HCT116 (cell line): Measurements from ENCODE around the gene URM1. TPM values are rescaled to one million over a fixed set of nuclear protein-coding genes. Genes with fewer than 3 reads are reported as not detected.

Source experiments
- ATAC-seq: fragments of 200-7000 bp; cut with Tn5 transposase; 2 replicates; pipeline ENCODE4 v1.9.1; 2020; ENCODE audit warnings: mild to moderate bottlenecking, moderate library complexity
- BruUV-seq: library from RNA; stranded (reverse); fragments of 400-500 nt; replicated peaks from 2 replicates; lab custom pipeline; 2021; lab: Mats Ljungman, UMichigan
- CTCF ChIA-PET: fragments of 300-600 bp; sonication (Branson Sonifier 250); formaldehyde crosslinking; loops from one replicate; lab custom pipeline; 2021; ENCODE audit warnings: antibody characterized with exemption; lab: Charles Lee
- POLR2A ChIA-PET: fragments of 300-600, 350-600 bp; sonication (Branson Sonifier 250); formaldehyde crosslinking; loops from one replicate; lab custom pipeline; 2021; ENCODE audit warnings: antibody characterized with exemption; lab: Charles Lee
- RAD21 ChIA-PET, 2 experiments: fragments of 300-600 bp; sonication (Branson Sonifier 250); formaldehyde crosslinking; loops; one replicate each; lab custom pipeline; 2023; ENCODE audit warnings: low total read pairs in 2 of 2; ENCODE audit not compliant: uncharacterized antibody in 2 of 2, unreplicated experiment in 2 of 2, low non-redundant PET in 1 of 2; lab: Charles Lee
- DNase-seq: peaks from one replicate; pipeline ENCODE4 v3.0.0-alpha.2; 2010; ENCODE audit warnings: low read depth, low spot score
- H2AFZ ChIP-seq: fragments of 200-600 bp; shearing (Covaris generic), sonication (generic); 2 replicates; pipeline ENCODE4 v1.6.1; 2017; ENCODE audit warnings: low read depth, mixed run types, mixed read lengths, antibody characterized with exemption, low read length; ENCODE audit not compliant: poor library complexity, severe bottlenecking
- H3K27ac ChIP-seq: 2 replicates; pipeline ENCODE4 v1.5.1; 2012; ENCODE audit warnings: low read depth, low read length
- H3K27me3 ChIP-seq: fragments of 200-600 bp; sonication (generic); 2 replicates; pipeline ENCODE4 v1.6.1; 2016; ENCODE audit warnings: mixed run types, low read length, mixed read lengths; ENCODE audit not compliant: insufficient read depth
- H3K36me3 ChIP-seq, 2 experiments: fragments of 200-500 bp in 1 of 2; fragments of 200-600 bp in 1 of 2; sonication (Bioruptor generic) in 1 of 2; sonication (generic) in 1 of 2; 2 replicates each; pipeline versions ENCODE4 v1.5.1 to v1.6.1; 2014 to 2016; ENCODE audit warnings: low read length in 2 of 2, inconsistent platforms in 1 of 2, mixed read lengths in 1 of 2, mixed run types in 1 of 2; ENCODE audit not compliant: insufficient read depth in 2 of 2, control insufficient read depth in 1 of 2
- H3K4me1 ChIP-seq, 2 experiments: fragments of 200-600 bp in 1 of 2; sonication (generic) in 1 of 2; 2 replicates each; pipeline versions ENCODE4 v1.5.1 to v1.6.1; 2012 to 2017; ENCODE audit warnings: low read length in 2 of 2, inconsistent platforms in 1 of 2, mild to moderate bottlenecking in 1 of 2, mixed read lengths in 1 of 2, mixed run types in 1 of 2, moderate library complexity in 1 of 2; ENCODE audit not compliant: insufficient read depth in 2 of 2, control insufficient read depth in 1 of 2
- H3K4me2 ChIP-seq: fragments of 200-600 bp; sonication (generic); 2 replicates; pipeline ENCODE4 v1.6.1; 2017; ENCODE audit warnings: mixed run types, low read length, mixed read lengths
- H3K4me3 ChIP-seq, 2 experiments: fragments of 200-600 bp in 1 of 2; sonication (generic) in 1 of 2; replicated peaks in 1 of 2; 2 replicates each; pipeline ENCODE4 v1.5.1; 2011 to 2016; ENCODE audit warnings: low read length in 2 of 2, control low read depth in 1 of 2, low read depth in 1 of 2, mild to moderate bottlenecking in 1 of 2, mixed read lengths in 1 of 2, mixed run types in 1 of 2
- H3K79me2 ChIP-seq: fragments of 200-600 bp; sonication (generic); 2 replicates; pipeline ENCODE4 v1.6.1; 2017; ENCODE audit warnings: mild to moderate bottlenecking, mixed run types, low read length, moderate library complexity, mixed read lengths; ENCODE audit not compliant: insufficient read depth
- H3K9ac ChIP-seq: fragments of 200-600 bp; sonication (generic); 2 replicates; pipeline ENCODE4 v1.6.1; 2016; ENCODE audit warnings: low read length, mixed read lengths
- H3K9me2 ChIP-seq: fragments of 200-600 bp; sonication (generic), shearing (Covaris generic); 2 replicates; pipeline ENCODE4 v1.6.1; 2017; ENCODE audit warnings: mixed run types, mild to moderate bottlenecking, moderate library complexity; ENCODE audit not compliant: insufficient read depth
- H3K9me3 ChIP-seq, 2 experiments: fragments of 200-500 bp in 1 of 2; fragments of 200-600 bp in 1 of 2; sonication (Bioruptor generic) in 1 of 2; sonication (generic) in 1 of 2; 2 replicates each; pipeline ENCODE4 v1.6.1; 2014 to 2017; ENCODE audit warnings: low read length in 2 of 2, mixed read lengths in 2 of 2, inconsistent platforms in 1 of 2, low read depth in 1 of 2, mild to moderate bottlenecking in 1 of 2, mixed run types in 1 of 2, moderate library complexity in 1 of 2; ENCODE audit not compliant: control insufficient read depth in 1 of 2, insufficient read depth in 1 of 2
- H4K20me1 ChIP-seq: fragments of 200-600 bp; sonication (generic), shearing (Covaris generic); 2 replicates; pipeline ENCODE4 v1.6.1; 2017; ENCODE audit warnings: mixed run types, mild to moderate bottlenecking, moderate library complexity; ENCODE audit not compliant: insufficient read depth
- EGR1 ChIP-seq: IDR thresholded peaks from 2 replicates; pipeline ENCODE4 v1.6.1; 2012; ENCODE audit warnings: low read depth
- ELF1 ChIP-seq: IDR thresholded peaks from 2 replicates; pipeline ENCODE4 v1.6.1; 2012; ENCODE audit warnings: low read depth, borderline replicate concordance
- EZH2 ChIP-seq: fragments of 200-600 bp; sonication (generic); IDR thresholded peaks from 2 replicates; pipeline ENCODE4 v1.6.1; 2017; ENCODE audit warnings: antibody characterized with exemption, mixed run types
- EZH2phosphoT487 ChIP-seq: fragments of 200-600 bp; IDR thresholded peaks from 2 replicates; pipeline ENCODE4 v1.6.1; 2018; ENCODE audit warnings: antibody characterized with exemption, borderline replicate concordance
- FOSL1 ChIP-seq: IDR thresholded peaks from 2 replicates; pipeline ENCODE4 v1.6.1; 2012; ENCODE audit warnings: low read depth
- POLR2A ChIP-seq: IDR thresholded peaks from 2 replicates; pipeline ENCODE4 v1.7.0; 2011; ENCODE audit warnings: borderline replicate concordance; ENCODE audit not compliant: insufficient read depth, insufficient read length; ENCODE audit errors: extremely low read depth
- POLR2AphosphoS5 ChIP-seq: IDR thresholded peaks from 2 replicates; pipeline ENCODE4 v1.6.1; 2011; ENCODE audit warnings: mild to moderate bottlenecking, low read depth, low read length, moderate library complexity
- SIN3A ChIP-seq: IDR thresholded peaks from 2 replicates; pipeline ENCODE4 v1.6.1; 2012; ENCODE audit warnings: low read depth
- SP1 ChIP-seq: IDR thresholded peaks from 2 replicates; pipeline ENCODE4 v1.6.1; 2012; ENCODE audit warnings: low read depth
- TCF7L2 ChIP-seq: IDR thresholded peaks from 2 replicates; pipeline ENCODE4 v1.7.0; 2011; ENCODE audit warnings: borderline replicate concordance, inconsistent platforms; ENCODE audit not compliant: insufficient read depth, insufficient read length; ENCODE audit errors: extremely low read depth
- YY1 ChIP-seq: IDR thresholded peaks from 2 replicates; pipeline ENCODE4 v1.6.1; 2011; ENCODE audit warnings: low read length, low read depth, moderate library complexity, mild to moderate bottlenecking; ENCODE audit not compliant: insufficient replicate concordance; ENCODE audit errors: extremely low read depth
- ZFX ChIP-seq: fragments of 450-650 bp; IDR thresholded peaks from 2 replicates; pipeline ENCODE4 v1.6.1; 2017
- ZNF274 ChIP-seq: fragments of 200-500 bp; sonication (Bioruptor generic); IDR thresholded peaks from 2 replicates; pipeline ENCODE4 v1.6.1; 2014; ENCODE audit warnings: mild to moderate bottlenecking, low read depth, low read length, inconsistent platforms
- intact Hi-C: fragments of 100-400 bp; cut with micrococcal nuclease; formaldehyde crosslinking; loops from 2 replicates; pipeline ENCODE4 v1.10.0; 2022
- total RNA-seq: library from RNA; stranded (reverse); gene quantifications from one replicate; pipeline ENCODE4 v1.2.1, GENCODE V29; 2021; ENCODE audit not compliant: unreplicated experiment
- TF ChIP-seq, protein P1 (sequence below): IDR thresholded peaks from 2 replicates; pipeline ENCODE4 v1.6.1; 2011; ENCODE audit warnings: mild to moderate bottlenecking, low read length, moderate library complexity; ENCODE audit not compliant: insufficient replicate concordance; ENCODE audit errors: extremely low read depth
- TF ChIP-seq, protein P2 (sequence below): IDR thresholded peaks from 2 replicates; pipeline ENCODE4 v1.6.1; 2012; ENCODE audit warnings: low read depth
- TF ChIP-seq, protein P3 (sequence below): IDR thresholded peaks from 2 replicates; pipeline ENCODE4 v1.6.1; 2012
- TF ChIP-seq, protein P4 (sequence below), 3 experiments: fragments of 200-600 bp in 1 of 3; sonication (generic) in 1 of 3; IDR thresholded peaks in 2 of 3; conservative IDR thresholded peaks in 1 of 3; 2 replicates each; pipeline ENCODE4 v1.5.1; 2012 to 2017; ENCODE audit warnings: low read depth in 2 of 3, low read length in 2 of 3, antibody characterized with exemption in 1 of 3, borderline replicate concordance in 1 of 3, control low read depth in 1 of 3, mild to moderate bottlenecking in 1 of 3, mixed read lengths in 1 of 3, mixed run types in 1 of 3, moderate library complexity in 1 of 3; ENCODE audit not compliant: insufficient read depth in 1 of 3

The URM1 gene
- total RNA-seq, 1 experiment from 2014 or later = 51.6 TPM

DNA sequence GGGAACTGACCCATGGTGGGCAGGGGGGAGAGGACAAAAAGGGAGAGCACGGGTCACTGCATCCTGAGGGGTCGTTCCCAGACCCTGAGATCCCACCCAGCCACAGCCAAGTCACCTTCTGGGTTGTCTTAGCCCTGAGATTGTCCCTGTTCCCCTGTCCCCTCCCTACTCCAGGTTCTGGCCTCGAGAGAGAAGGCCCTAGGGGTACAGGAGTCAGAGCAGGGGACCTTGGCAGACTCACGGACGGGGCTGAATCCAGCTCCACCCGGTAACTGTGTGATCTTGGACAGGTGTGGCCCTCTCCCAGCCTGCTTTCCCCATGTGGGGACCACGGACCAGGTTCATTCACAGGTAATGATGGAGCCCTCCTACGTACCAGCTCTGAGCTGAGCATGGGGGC lies 38.3 kb downstream of the URM1 start:
- peaks cover 0 to 9% of the 10 kb centered on the region in 2 experiments; a peak in 1 of 4 replicates for H3K4me1 ChIP-seq
- H3K36me3 ChIP-seq = no peaks in the 10 kb centered on the region
- H3K9me3 ChIP-seq = no peaks in the 10 kb centered on the region
- H3K9me2 ChIP-seq = no peaks in the 10 kb centered on the region
- RAD21 ChIA-PET = no interaction called here
- no peak overlapping the region for H3K27ac ChIP-seq
- CTCF ChIA-PET = interaction anchor here (1.1 to 3.8 kb wide), 3 partner anchors 11 to 114 kb away, joined by 11 to 33 read pairs (median 12); partner anchors contain the start of gene CERCAM
- no peaks in the 10 kb centered on the region for H3K27me3 ChIP-seq
- H3K4me3 ChIP-seq = no peak overlapping the region
- intact Hi-C loops = no loop called here
- H4K20me1 ChIP-seq = no peaks in the 10 kb centered on the region
- no peak for TF ChIP-seq TCF7L2
- TF ChIP-seq, protein P1, sequence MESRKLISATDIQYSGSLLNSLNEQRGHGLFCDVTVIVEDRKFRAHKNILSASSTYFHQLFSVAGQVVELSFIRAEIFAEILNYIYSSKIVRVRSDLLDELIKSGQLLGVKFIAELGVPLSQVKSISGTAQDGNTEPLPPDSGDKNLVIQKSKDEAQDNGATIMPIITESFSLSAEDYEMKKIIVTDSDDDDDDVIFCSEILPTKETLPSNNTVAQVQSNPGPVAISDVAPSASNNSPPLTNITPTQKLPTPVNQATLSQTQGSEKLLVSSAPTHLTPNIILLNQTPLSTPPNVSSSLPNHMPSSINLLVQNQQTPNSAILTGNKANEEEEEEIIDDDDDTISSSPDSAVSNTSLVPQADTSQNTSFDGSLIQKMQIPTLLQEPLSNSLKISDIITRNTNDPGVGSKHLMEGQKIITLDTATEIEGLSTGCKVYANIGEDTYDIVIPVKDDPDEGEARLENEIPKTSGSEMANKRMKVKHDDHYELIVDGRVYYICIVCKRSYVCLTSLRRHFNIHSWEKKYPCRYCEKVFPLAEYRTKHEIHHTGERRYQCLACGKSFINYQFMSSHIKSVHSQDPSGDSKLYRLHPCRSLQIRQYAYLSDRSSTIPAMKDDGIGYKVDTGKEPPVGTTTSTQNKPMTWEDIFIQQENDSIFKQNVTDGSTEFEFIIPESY = no peak
- no peak for TF ChIP-seq ZNF274
- no peak for TF ChIP-seq SP1
- no peak for TF ChIP-seq EGR1
- no peak for TF ChIP-seq POLR2A
- TF ChIP-seq, protein P2, sequence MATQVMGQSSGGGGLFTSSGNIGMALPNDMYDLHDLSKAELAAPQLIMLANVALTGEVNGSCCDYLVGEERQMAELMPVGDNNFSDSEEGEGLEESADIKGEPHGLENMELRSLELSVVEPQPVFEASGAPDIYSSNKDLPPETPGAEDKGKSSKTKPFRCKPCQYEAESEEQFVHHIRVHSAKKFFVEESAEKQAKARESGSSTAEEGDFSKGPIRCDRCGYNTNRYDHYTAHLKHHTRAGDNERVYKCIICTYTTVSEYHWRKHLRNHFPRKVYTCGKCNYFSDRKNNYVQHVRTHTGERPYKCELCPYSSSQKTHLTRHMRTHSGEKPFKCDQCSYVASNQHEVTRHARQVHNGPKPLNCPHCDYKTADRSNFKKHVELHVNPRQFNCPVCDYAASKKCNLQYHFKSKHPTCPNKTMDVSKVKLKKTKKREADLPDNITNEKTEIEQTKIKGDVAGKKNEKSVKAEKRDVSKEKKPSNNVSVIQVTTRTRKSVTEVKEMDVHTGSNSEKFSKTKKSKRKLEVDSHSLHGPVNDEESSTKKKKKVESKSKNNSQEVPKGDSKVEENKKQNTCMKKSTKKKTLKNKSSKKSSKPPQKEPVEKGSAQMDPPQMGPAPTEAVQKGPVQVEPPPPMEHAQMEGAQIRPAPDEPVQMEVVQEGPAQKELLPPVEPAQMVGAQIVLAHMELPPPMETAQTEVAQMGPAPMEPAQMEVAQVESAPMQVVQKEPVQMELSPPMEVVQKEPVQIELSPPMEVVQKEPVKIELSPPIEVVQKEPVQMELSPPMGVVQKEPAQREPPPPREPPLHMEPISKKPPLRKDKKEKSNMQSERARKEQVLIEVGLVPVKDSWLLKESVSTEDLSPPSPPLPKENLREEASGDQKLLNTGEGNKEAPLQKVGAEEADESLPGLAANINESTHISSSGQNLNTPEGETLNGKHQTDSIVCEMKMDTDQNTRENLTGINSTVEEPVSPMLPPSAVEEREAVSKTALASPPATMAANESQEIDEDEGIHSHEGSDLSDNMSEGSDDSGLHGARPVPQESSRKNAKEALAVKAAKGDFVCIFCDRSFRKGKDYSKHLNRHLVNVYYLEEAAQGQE = no peak
- no peak for TF ChIP-seq FOSL1
- TF ChIP-seq SIN3A = no peak
- no peak for TF ChIP-seq ELF1
- TF ChIP-seq, protein P3, sequence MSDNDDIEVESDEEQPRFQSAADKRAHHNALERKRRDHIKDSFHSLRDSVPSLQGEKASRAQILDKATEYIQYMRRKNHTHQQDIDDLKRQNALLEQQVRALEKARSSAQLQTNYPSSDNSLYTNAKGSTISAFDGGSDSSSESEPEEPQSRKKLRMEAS = no peak
- TF ChIP-seq, protein P4, sequence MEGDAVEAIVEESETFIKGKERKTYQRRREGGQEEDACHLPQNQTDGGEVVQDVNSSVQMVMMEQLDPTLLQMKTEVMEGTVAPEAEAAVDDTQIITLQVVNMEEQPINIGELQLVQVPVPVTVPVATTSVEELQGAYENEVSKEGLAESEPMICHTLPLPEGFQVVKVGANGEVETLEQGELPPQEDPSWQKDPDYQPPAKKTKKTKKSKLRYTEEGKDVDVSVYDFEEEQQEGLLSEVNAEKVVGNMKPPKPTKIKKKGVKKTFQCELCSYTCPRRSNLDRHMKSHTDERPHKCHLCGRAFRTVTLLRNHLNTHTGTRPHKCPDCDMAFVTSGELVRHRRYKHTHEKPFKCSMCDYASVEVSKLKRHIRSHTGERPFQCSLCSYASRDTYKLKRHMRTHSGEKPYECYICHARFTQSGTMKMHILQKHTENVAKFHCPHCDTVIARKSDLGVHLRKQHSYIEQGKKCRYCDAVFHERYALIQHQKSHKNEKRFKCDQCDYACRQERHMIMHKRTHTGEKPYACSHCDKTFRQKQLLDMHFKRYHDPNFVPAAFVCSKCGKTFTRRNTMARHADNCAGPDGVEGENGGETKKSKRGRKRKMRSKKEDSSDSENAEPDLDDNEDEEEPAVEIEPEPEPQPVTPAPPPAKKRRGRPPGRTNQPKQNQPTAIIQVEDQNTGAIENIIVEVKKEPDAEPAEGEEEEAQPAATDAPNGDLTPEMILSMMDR (IDR thresholded peaks at IDR 0.05 in 2 of 3, conservative IDR thresholded peaks at IDR 0.05 in 1 of 3; ENCODE audit: borderline replicate concordance in 1 of 3, insufficient read depth in 1 of 3, low read depth in 2 of 3, low read length in 2 of 3) = no peak
- TF ChIP-seq ZFX = no peak
- no peak for TF ChIP-seq EZH2phosphoT487
- no peak for TF ChIP-seq YY1
- TF ChIP-seq EZH2 = no peak
- no peak for TF ChIP-seq POLR2AphosphoS5
- no peaks in the 10 kb centered on the region for H3K79me2 ChIP-seq
- no peak for ATAC-seq
- no peak overlapping the region for H2AFZ ChIP-seq
- no peak overlapping the region for H3K4me2 ChIP-seq
- DNase-seq = no peak
- no peak overlapping the region for H3K9ac ChIP-seq
- BruUV-seq = no TSS peak
- POLR2A ChIA-PET = interaction anchor here (1.0 kb wide), 1 partner anchor 11 kb away, joined by 3 read pairs; the partner anchor contains the start of gene CERCAM
